GM12878 (cell line): Measurements from ENCODE around the gene KAT2A. TPM values are rescaled to one million over a fixed set of nuclear protein-coding genes. Genes with fewer than 3 reads are reported as not detected.

Experiments used
- ATAC-seq: fragments of 200-7000 bp; cut with Tn5 transposase; 3 replicates; pipeline ENCODE4 v1.9.1; 2020; ENCODE audit warnings: mild to moderate bottlenecking, moderate library complexity
- BruUV-seq: library from RNA; stranded (reverse); fragments of 400-500 nt; replicated peaks from 2 replicates; lab custom pipeline; 2021; lab: Mats Ljungman, UMichigan
- CTCF ChIA-PET: fragments of 300-600 bp; sonication (Branson Sonifier 250); formaldehyde crosslinking; extraction: SDS; loops from one replicate; lab custom pipeline; 2021; ENCODE audit warnings: inconsistent platforms; lab: Yijun Ruan, JAX
- POLR2A ChIA-PET: fragments of 350-600 bp; formaldehyde crosslinking; extraction: SDS; loops from one replicate; lab custom pipeline; 2021; ENCODE audit warnings: inconsistent platforms; lab: Charles Lee
- RAD21 ChIA-PET: fragments of 300-600 bp; sonication (Branson Sonifier 250); formaldehyde crosslinking; loops from one replicate; lab custom pipeline; 2023; ENCODE audit warnings: antibody characterized with exemption; ENCODE audit not compliant: unreplicated experiment; lab: Charles Lee
- SMC1A ChIA-PET: fragments of 300-600 bp; sonication (Branson Sonifier 250); formaldehyde crosslinking; loops from one replicate; lab custom pipeline; 2023; ENCODE audit not compliant: unreplicated experiment, uncharacterized antibody; lab: Charles Lee
- DNase-seq: peaks from one replicate; pipeline ENCODE4 v3.0.0-alpha.2; 2011; ENCODE audit warnings: low read depth, low spot score
- FAIRE-seq: peaks from 3 replicates; lab custom pipeline; 2011; peaks lifted over from hg19 to GRCh38; lab: Jason Lieb, UNC
- H2AFZ ChIP-seq: 2 replicates; pipeline ENCODE4 v1.6.0; 2011; ENCODE audit warnings: low read depth, low read length, control low read depth; ENCODE audit not compliant: control insufficient read depth
- H3K27ac ChIP-seq: 2 replicates; pipeline ENCODE4 v1.5.1; 2011; ENCODE audit warnings: control low read depth; ENCODE audit not compliant: control insufficient read depth, insufficient read depth
- H3K27me3 ChIP-seq, 2 experiments: replicated peaks in 1 of 2; 2 replicates each; pipeline versions ENCODE4 v1.6.0 to v1.6.1; 2011; ENCODE audit warnings: low read length in 1 of 2; ENCODE audit not compliant: control insufficient read depth in 2 of 2, insufficient read depth in 2 of 2
- H3K36me3 ChIP-seq, 2 experiments: 2 replicates each; pipeline ENCODE4 v1.5.1; 2011; ENCODE audit warnings: low read length in 1 of 2; ENCODE audit not compliant: control insufficient read depth in 2 of 2, insufficient read depth in 2 of 2
- H3K4me1 ChIP-seq: 2 replicates; pipeline ENCODE4 v1.6.1; 2011; ENCODE audit warnings: mild to moderate bottlenecking, low read length, moderate library complexity, mixed read lengths; ENCODE audit not compliant: control insufficient read depth, insufficient read depth
- H3K4me2 ChIP-seq: 2 replicates; pipeline ENCODE4 v1.6.0; 2011; ENCODE audit warnings: control low read depth; ENCODE audit not compliant: control insufficient read depth, insufficient read depth
- H3K4me3 ChIP-seq: fragments of 200-600 bp; sonication (generic); 2 replicates; pipeline ENCODE4 v1.5.1; 2016
- H3K79me2 ChIP-seq: 2 replicates; pipeline ENCODE4 v1.6.0; 2011; ENCODE audit warnings: low read length; ENCODE audit not compliant: control insufficient read depth, insufficient read depth
- H3K9ac ChIP-seq: 2 replicates; pipeline ENCODE4 v1.8.0; 2011; ENCODE audit warnings: low read length, control low read depth, mixed read lengths; ENCODE audit not compliant: control insufficient read depth, insufficient read depth
- H3K9me3 ChIP-seq: replicated peaks from 3 replicates; pipeline ENCODE4 v1.5.1; 2011; ENCODE audit warnings: mild to moderate bottlenecking, low read length; ENCODE audit not compliant: control insufficient read depth, insufficient read depth
- H4K20me1 ChIP-seq: 2 replicates; pipeline ENCODE4 v1.6.0; 2011; ENCODE audit not compliant: control insufficient read depth, insufficient read depth
- ATF3 ChIP-seq: IDR thresholded peaks from 2 replicates; pipeline ENCODE4 v1.6.1; 2011; ENCODE audit warnings: low read depth, mild to moderate bottlenecking, low read length, moderate library complexity, borderline replicate concordance; ENCODE audit errors: extremely low read depth
- CHD4 ChIP-seq: fragments of 200-600 bp; sonication (generic); IDR thresholded peaks from 2 replicates; pipeline ENCODE4 v1.6.1; 2016; ENCODE audit warnings: mild to moderate bottlenecking
- HDGF ChIP-seq: fragments of 450-650 bp; IDR thresholded peaks from 2 replicates; pipeline ENCODE4 v1.6.1; 2016; ENCODE audit warnings: antibody characterized with exemption
- HSF1 ChIP-seq: fragments of 150-350 bp; IDR thresholded peaks from 2 replicates; pipeline ENCODE4 v1.6.1; 2014; ENCODE audit warnings: mild to moderate bottlenecking, low read depth, low read length
- IRF3 ChIP-seq: fragments of 450-650 bp; IDR thresholded peaks from 2 replicates; pipeline ENCODE4 v1.6.1; 2014; ENCODE audit warnings: mild to moderate bottlenecking
- JUNB ChIP-seq: IDR thresholded peaks from 2 replicates; pipeline ENCODE4 v1.6.1; 2016; ENCODE audit warnings: antibody characterized with exemption, mild to moderate bottlenecking
- MAX ChIP-seq: IDR thresholded peaks from 2 replicates; pipeline ENCODE4 v1.6.1; 2012; ENCODE audit warnings: low read depth, low read length, improper control_type of control experiment
- PBX3 ChIP-seq: IDR thresholded peaks from 2 replicates; pipeline ENCODE4 v1.6.1; 2011; ENCODE audit warnings: mild to moderate bottlenecking, low read depth, low read length, moderate library complexity; ENCODE audit not compliant: insufficient replicate concordance
- RBBP5 ChIP-seq: fragments of 200-600 bp; sonication (generic); conservative IDR thresholded peaks from 2 replicates; pipeline ENCODE4 v1.6.1; 2016
- SREBF2 ChIP-seq: IDR thresholded peaks from 2 replicates; pipeline ENCODE4 v1.6.1; 2012; ENCODE audit warnings: mild to moderate bottlenecking, low read length
- ZNF687 ChIP-seq: fragments of 450-650 bp; IDR thresholded peaks from 2 replicates; pipeline ENCODE4 v1.6.1; 2017; ENCODE audit warnings: mild to moderate bottlenecking, moderate library complexity
- WGBS: methylation state at CpG from one replicate; pipeline ENCODE4 v1.1.6; 2016; ENCODE audit warnings: low lambda C conversion rate; ENCODE audit not compliant: insufficient replicate concordance, insufficient coverage; ENCODE audit errors: missing lambda C conversion rate; 5-methylcytosine and 5-hydroxymethylcytosine counted together
- in situ Hi-C: fragments of 300-500 bp; cut with MboI; formaldehyde crosslinking; loops from 9 replicates; pipeline ENCODE4 v1.14.3; 2018; ENCODE audit warnings: mixed read lengths
- intact Hi-C: fragments of 100-400 bp; cut with micrococcal nuclease; formaldehyde crosslinking; loops from one replicate; pipeline ENCODE4 v1.14.2; 2022; ENCODE audit not compliant: unreplicated experiment
- polyA plus RNA-seq, 11 experiments: library from polyadenylated mRNA; depleted of rRNA in 4 of 11; unstranded in 6 of 11; stranded (reverse) in 5 of 11; fragments of >200 nt; fragmentation: Nextera tagmentation in 4 of 11; fragmentation: Illumina TruSeq in 1 of 11; extraction: Ambion mirVana in 4 of 11; extraction: Trizol in 1 of 11; gene quantifications; 1 replicate in 1 of 11; 2 replicates in 10 of 11; pipeline versions ENCODE4 v1.2.1 to v1.2.3, GENCODE V29; 2011 to 2016; ENCODE audit warnings: inconsistent platforms in 2 of 11, missing spikeins in 2 of 11, low read depth in 1 of 11
- total RNA-seq, 4 experiments: library from RNA; depleted of rRNA in 3 of 4; stranded (reverse); fragments of >200 nt in 3 of 4; fragmentation: Illumina TruSeq in 1 of 4; extraction: Trizol in 1 of 4; gene quantifications; 2 replicates each; pipeline versions ENCODE4 v1.2.1 to v1.2.3, GENCODE V29; 2013 to 2021

KAT2A gene
- total and polyA plus RNA-seq, 10 of the 15 experiments (the other 5 are each of a cell fraction or from before 2014, with no cell fraction given) = 0.85 to 47.5 (median 14.6) TPM

GRCh38 chr17:42109086-42109485 lies 12.1 kb downstream of the KAT2A start:
- H2AFZ ChIP-seq = no peak overlapping the region
- H3K27ac ChIP-seq = no peak overlapping the region
- H3K4me3 ChIP-seq = no peak overlapping the region
- intact Hi-C loops = no loop called here
- SMC1A ChIA-PET = no interaction called here
- no peak for ATAC-seq
- H3K4me1 ChIP-seq = peaks cover 20% of the 10 kb centered on the region
- no peak for FAIRE-seq
- POLR2A ChIA-PET = interaction anchor here (0.9 kb wide), 1 partner anchor 11 kb away, joined by 3 read pairs; the partner anchor contains the start of gene ZNF385C
- H4K20me1 ChIP-seq = no peaks in the 10 kb centered on the region
- RAD21 ChIA-PET = interaction anchor here (1.2 kb wide), 1 partner anchor 143 kb away, joined by 3 read pairs; the partner anchor contains the start of gene CNP
- 91% methylated on average over 9 of the region's 9 CpGs for WGBS
- peaks cover 0 to 4% of the 10 kb centered on the region in 2 experiments; a peak in 1 of 4 replicates for H3K36me3 ChIP-seq
- no TSS peak for BruUV-seq
- H3K79me2 ChIP-seq = peaks cover 13% of the 10 kb centered on the region
- CTCF ChIA-PET = interaction anchor here (0.7 to 7.5 kb wide), 4 partner anchors 43 to 144 kb away, joined by 3 to 61 read pairs (median 4); partner anchors contain the start of gene NKIRAS2
- no peak overlapping the region for H3K9ac ChIP-seq
- no peaks in the 10 kb centered on the region for H3K27me3 ChIP-seq
- no peaks in the 10 kb centered on the region for H3K9me3 ChIP-seq
- in situ Hi-C loops = no loop called here
- TF ChIP-seq ATF3 = no peak
- TF ChIP-seq JUNB = no peak
- no peak for TF ChIP-seq MAX
- no peak for TF ChIP-seq HSF1
- TF ChIP-seq IRF3 = no peak
- TF ChIP-seq HDGF = no peak
- TF ChIP-seq ZNF687 = no peak
- no peak for TF ChIP-seq PBX3
- TF ChIP-seq RBBP5 = no peak
- no peak for TF ChIP-seq SREBF2
- TF ChIP-seq CHD4 = no peak
- no peak for DNase-seq
- no peak overlapping the region for H3K4me2 ChIP-seq
